GM23338 (cell line): ENCODE data around the gene RNF5. TPM values are rescaled to one million over a fixed set of nuclear protein-coding genes. Genes with fewer than 3 reads are reported as not detected.
"Not testable (repeated sequence)": the region's sequence is repeated elsewhere in the genome, so short reads cannot be mapped to it uniquely, and the experiment has no call there.

Experiments used
- ATAC-seq: fragments of 200-7000 bp; cut with Tn5 transposase; 3 replicates; pipeline ENCODE4 v1.9.1; 2020
- DNase-seq: peaks from one replicate; pipeline ENCODE4 v3.0.0-alpha.2; 2015; ENCODE audit warnings: low spot score
- H2AFZ ChIP-seq: fragments of 200-600 bp; sonication (generic); 2 replicates; pipeline ENCODE4 v1.8.0; 2016; ENCODE audit warnings: antibody characterized with exemption, mild to moderate bottlenecking, moderate library complexity
- H3F3A ChIP-seq: fragments of 200-600 bp; sonication (generic); replicated peaks from 2 replicates; pipeline ENCODE4 v1.8.0; 2017; ENCODE audit warnings: antibody characterized with exemption, mixed run types, low read depth
- H3K27ac ChIP-seq: fragments of 200-600 bp; sonication (generic); 2 replicates; pipeline ENCODE4 v1.6.1; 2016; ENCODE audit warnings: low read depth
- H3K27me3 ChIP-seq: fragments of 200-600 bp; sonication (generic); 2 replicates; pipeline ENCODE4 v1.8.0; 2016; ENCODE audit warnings: mild to moderate bottlenecking, mixed run types, moderate library complexity; ENCODE audit not compliant: insufficient read depth
- H3K36me3 ChIP-seq: fragments of 200-600 bp; sonication (generic); 2 replicates; pipeline ENCODE4 v1.8.0; 2016; ENCODE audit warnings: mild to moderate bottlenecking; ENCODE audit not compliant: insufficient read depth
- H3K4me1 ChIP-seq: fragments of 200-600 bp; sonication (generic); 2 replicates; pipeline ENCODE4 v1.8.0; 2016; ENCODE audit warnings: mild to moderate bottlenecking, moderate library complexity; ENCODE audit not compliant: insufficient read depth
- H3K4me2 ChIP-seq: fragments of 200-600 bp; sonication (generic); 2 replicates; pipeline ENCODE4 v1.7.1; 2017; ENCODE audit warnings: mixed run types
- H3K4me3 ChIP-seq: fragments of 200-600 bp; sonication (generic); 2 replicates; pipeline ENCODE4 v1.6.1; 2016; ENCODE audit warnings: mixed run types
- H3K79me2 ChIP-seq: fragments of 200-600 bp; sonication (generic); replicated peaks from 2 replicates; pipeline ENCODE4 v1.8.0; 2017; ENCODE audit warnings: mild to moderate bottlenecking; ENCODE audit not compliant: insufficient read depth
- H3K9me2 ChIP-seq: fragments of 200-600 bp; sonication (generic); 2 replicates; pipeline ENCODE4 v1.8.0; 2017; ENCODE audit not compliant: insufficient read depth
- H4K20me1 ChIP-seq: fragments of 200-600 bp; sonication (generic); replicated peaks from 2 replicates; pipeline ENCODE4 v1.8.0; 2017; ENCODE audit warnings: mild to moderate bottlenecking; ENCODE audit not compliant: insufficient read depth
- H3K27ac Mint-ChIP-seq: 2 replicates; pipeline ENCODE4 v1.8.0; 2020; ENCODE audit warnings: inconsistent platforms, mild to moderate bottlenecking, moderate library complexity, mixed read lengths
- H3K27me3 Mint-ChIP-seq: 3 replicates; pipeline ENCODE4 v1.8.0; 2022; ENCODE audit warnings: low read depth, mild to moderate bottlenecking, moderate library complexity, mixed read lengths, inconsistent platforms; ENCODE audit not compliant: insufficient read depth, poor library complexity
- H3K36me3 Mint-ChIP-seq: 3 replicates; pipeline ENCODE4 v1.8.0; 2021; ENCODE audit warnings: low read depth, mild to moderate bottlenecking, inconsistent platforms, moderate library complexity, mixed read lengths
- H3K4me1 Mint-ChIP-seq: 3 replicates; pipeline ENCODE4 v1.8.0; 2020; ENCODE audit warnings: mild to moderate bottlenecking, inconsistent platforms, mixed read lengths
- H3K4me3 Mint-ChIP-seq: 3 replicates; pipeline ENCODE4 v1.8.0; 2021; ENCODE audit warnings: moderate library complexity, mild to moderate bottlenecking, inconsistent platforms, mixed read lengths
- H3K9me3 Mint-ChIP-seq: 3 replicates; pipeline ENCODE4 v1.8.0; 2020; ENCODE audit warnings: moderate library complexity, mild to moderate bottlenecking, inconsistent platforms, mixed read lengths
- CREB1 ChIP-seq: fragments of 250-450 bp; sonication (Bioruptor Pico); IDR thresholded peaks from 2 replicates; pipeline ENCODE4 v1.5.0; 2020; ENCODE audit warnings: low read depth, mild to moderate bottlenecking, moderate library complexity
- EZH2 ChIP-seq: fragments of 200-600 bp; sonication (generic); IDR thresholded peaks from one replicate; pipeline ENCODE4 v1.8.0; 2017; ENCODE audit warnings: antibody characterized with exemption, mild to moderate bottlenecking, low read depth; ENCODE audit not compliant: unreplicated experiment
- EZH2phosphoT487 ChIP-seq: fragments of 200-600 bp; sonication (generic); IDR thresholded peaks from one replicate; pipeline ENCODE4 v1.8.1; 2018; ENCODE audit warnings: antibody characterized with exemption; ENCODE audit not compliant: unreplicated experiment
- NANOG ChIP-seq: IDR thresholded peaks from 2 replicates; pipeline ENCODE4 v1.6.1; 2016; ENCODE audit warnings: antibody characterized with exemption, borderline replicate concordance
- STAT1 ChIP-seq: IDR thresholded peaks from one replicate; pipeline ENCODE4 v1.6.1; 2016; ENCODE audit warnings: antibody characterized with exemption; ENCODE audit not compliant: unreplicated experiment
- ZNF114 ChIP-seq: fragments of 250-450 bp; sonication (Bioruptor Pico); IDR thresholded peaks from 2 replicates; pipeline ENCODE4 v1.5.0; 2020; ENCODE audit warnings: mild to moderate bottlenecking, moderate library complexity
- ZNF462 ChIP-seq: fragments of 250-450 bp; sonication (Bioruptor Pico); IDR thresholded peaks from 2 replicates; pipeline ENCODE4 v1.5.0; 2020; ENCODE audit warnings: mild to moderate bottlenecking, moderate library complexity
- polyA plus RNA-seq: library from polyadenylated mRNA; unstranded; fragments of >200 nt; fragmentation: Nextera tagmentation; extraction: Ambion mirVana; gene quantifications from 2 replicates; pipeline ENCODE4 v1.2.1, GENCODE V29; 2016
- total RNA-seq: library from RNA; depleted of rRNA; stranded (reverse); fragments of >200 nt; shearing (Covaris generic); gene quantifications from 2 replicates; pipeline ENCODE4 v1.2.3, GENCODE V29; 2014

Gene RNF5
- total and polyA plus RNA-seq, 2 experiments from 2014 or later: 119 to 164 TPM

- H3K27ac Mint-ChIP-seq: no peak overlapping the region
- H3K4me1 Mint-ChIP-seq: no peaks in the 10 kb centered on the region; the same call in 2 of the 3 replicates
Measured at GRCh38 chr6:32140420-32141046, 37.7 kb upstream of the RNF5 start.

GRCh38 chr6:32144238-32144637 is 34.0 kb upstream of the RNF5 start:
- not testable (repeated sequence) for DNase-seq, H3K36me3 Mint-ChIP-seq, H3K9me2 ChIP-seq, H3K79me2 ChIP-seq, H3K4me2 ChIP-seq, H3K9me3 Mint-ChIP-seq, H3F3A ChIP-seq, H3K4me3 Mint-ChIP-seq, H3K36me3 ChIP-seq, H3K27ac ChIP-seq, H4K20me1 ChIP-seq, H3K4me3 ChIP-seq, H3K27ac Mint-ChIP-seq, H3K27me3 ChIP-seq, H2AFZ ChIP-seq, ATAC-seq
- Mint-ChIP-seq H3K27me3 (peaks cover 11% of the 10 kb centered on the region), H3K4me1 (peaks cover 29% of the 10 kb centered on the region)
- H3K4me1 ChIP-seq: peaks cover 13% of the 10 kb centered on the region

More at GRCh38 chr6:32140420-32141046, 37.7 kb upstream of the RNF5 start:
- no peak for ATAC-seq
- H3K9me2 ChIP-seq: no peaks in the 10 kb centered on the region
- no peaks in the 10 kb centered on the region for H3K9me3 Mint-ChIP-seq
- TF ChIP-seq EZH2 (no peak), EZH2phosphoT487 (no peak), ZNF462 (CRISPR knock-in tag) (no peak), STAT1 (no peak), NANOG (no peak), ZNF114 (CRISPR knock-in tag) (no peak), CREB1 (CRISPR knock-in tag) (no peak)
- H3K27me3 Mint-ChIP-seq: peaks cover 3% of the 10 kb centered on the region
- H3K27me3 ChIP-seq: no peaks in the 10 kb centered on the region
- H3K4me1 ChIP-seq: no peaks in the 10 kb centered on the region
- no peaks in the 10 kb centered on the region for H3K36me3 Mint-ChIP-seq
- no peak overlapping the region for H3K4me2 ChIP-seq
- no peaks in the 10 kb centered on the region for H4K20me1 ChIP-seq
- H3K27ac ChIP-seq: no peak overlapping the region
- no peaks in the 10 kb centered on the region for H3F3A ChIP-seq
- H3K4me3 Mint-ChIP-seq: no peak overlapping the region
- no peak overlapping the region for H3K4me3 ChIP-seq
- no peaks in the 10 kb centered on the region for H3K79me2 ChIP-seq
- no peak overlapping the region for H2AFZ ChIP-seq
- no peaks in the 10 kb centered on the region for H3K36me3 ChIP-seq
- no peak for DNase-seq
